Stimulated activated CD4-positive, alpha-beta T cell treated with anti-CD3 and anti-CD28 coated beads, Interleukin-12 subunit alpha, Interleukin-12 subunit beta, amount 100 ng/mL, for 4 hours (primary cell): Measurements from ENCODE around the gene GGCX.

Experiments used
- DNase-seq: peaks from one replicate; pipeline ENCODE4 v3.0.0-alpha.2; 2020

GGCX gene

DNA sequence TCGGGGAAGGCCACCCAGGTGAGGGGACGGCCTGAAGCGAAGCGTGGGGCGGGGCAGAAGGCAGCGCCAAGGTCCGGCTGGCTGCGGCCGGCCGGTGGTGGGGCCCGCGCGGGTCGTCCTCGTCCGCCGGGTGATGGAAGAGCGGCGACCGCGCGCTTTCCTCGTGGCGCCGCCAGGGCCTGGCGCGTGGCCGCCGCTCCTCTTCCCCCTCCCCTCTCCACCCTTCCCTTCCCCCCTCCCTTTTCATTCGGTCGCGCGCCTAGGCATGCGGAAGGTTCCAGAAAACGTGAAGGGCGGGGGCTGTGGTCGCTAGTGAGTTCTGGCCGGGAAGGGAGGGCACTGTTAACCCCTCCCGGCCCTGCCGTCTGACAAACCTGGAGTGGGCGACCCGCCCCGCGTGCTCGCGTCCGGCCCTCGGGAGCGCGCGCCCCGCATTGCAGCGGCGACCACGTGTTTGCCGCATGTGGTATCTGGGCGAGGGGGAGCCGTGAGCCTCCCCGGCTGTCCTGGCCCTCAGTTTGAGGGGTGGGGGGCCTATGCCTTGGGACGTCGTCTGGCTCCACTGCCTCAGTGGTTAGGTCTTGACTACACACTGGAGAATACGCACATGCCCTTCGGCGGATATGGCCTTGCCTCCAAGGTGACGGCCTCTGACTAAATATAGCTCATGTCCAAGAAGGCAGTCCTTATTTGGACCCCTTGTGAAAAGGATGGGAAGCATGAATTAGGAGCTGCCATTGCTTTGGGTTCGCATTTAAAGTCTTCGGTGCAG is 21.7 kb downstream of the GGCX start:
- DNase-seq = peak; percentile 76

DNA sequence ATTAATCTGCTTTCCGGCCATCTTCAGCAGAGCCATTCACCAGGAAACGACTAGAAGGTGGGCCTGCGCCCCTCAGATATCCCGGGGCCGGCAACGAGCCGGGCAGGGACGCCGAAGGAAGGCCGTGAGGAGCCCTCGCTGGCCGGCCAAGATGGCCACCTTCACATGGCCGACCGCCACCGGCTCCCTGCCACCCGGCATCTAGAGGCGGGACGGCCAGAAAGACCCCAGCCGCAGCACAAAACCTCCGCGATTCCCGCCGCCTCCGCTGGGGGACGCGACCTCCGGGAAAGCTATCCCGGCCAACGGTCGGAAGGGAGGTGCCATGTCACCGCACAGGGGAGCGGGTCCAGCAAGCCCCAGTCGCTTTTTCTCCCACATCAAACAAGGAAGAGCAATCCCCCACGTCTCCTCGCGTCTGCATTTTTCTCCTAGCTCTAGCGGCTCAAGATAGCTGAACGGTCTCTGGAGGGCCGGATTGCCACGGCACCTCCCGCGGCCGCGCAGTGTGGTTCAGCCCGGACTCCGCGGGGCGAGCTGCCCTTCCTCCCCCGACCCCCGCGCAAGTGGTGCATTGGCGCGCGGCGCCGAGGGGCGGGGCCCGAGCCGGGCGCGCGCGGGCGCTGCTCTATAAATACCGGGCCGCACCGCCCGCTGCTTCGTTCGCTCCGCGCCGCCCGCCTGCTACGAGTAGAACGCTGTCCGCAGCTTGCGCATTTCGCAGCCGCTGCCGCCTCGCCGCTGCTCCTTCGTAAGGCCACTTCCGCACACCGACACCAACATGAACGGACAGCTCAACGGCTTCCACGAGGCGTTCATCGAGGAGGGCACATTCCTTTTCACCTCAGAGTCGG is 22.6 kb downstream of the GGCX start, which contains the start of gene MAT2A:
Gene MAT2A (plus strand): TSS at position 662 of the 854 bp plus-strand sequence. CDS start 120 bp downstream, at position 782.
- peak; percentile 89 for DNase-seq

DNA sequence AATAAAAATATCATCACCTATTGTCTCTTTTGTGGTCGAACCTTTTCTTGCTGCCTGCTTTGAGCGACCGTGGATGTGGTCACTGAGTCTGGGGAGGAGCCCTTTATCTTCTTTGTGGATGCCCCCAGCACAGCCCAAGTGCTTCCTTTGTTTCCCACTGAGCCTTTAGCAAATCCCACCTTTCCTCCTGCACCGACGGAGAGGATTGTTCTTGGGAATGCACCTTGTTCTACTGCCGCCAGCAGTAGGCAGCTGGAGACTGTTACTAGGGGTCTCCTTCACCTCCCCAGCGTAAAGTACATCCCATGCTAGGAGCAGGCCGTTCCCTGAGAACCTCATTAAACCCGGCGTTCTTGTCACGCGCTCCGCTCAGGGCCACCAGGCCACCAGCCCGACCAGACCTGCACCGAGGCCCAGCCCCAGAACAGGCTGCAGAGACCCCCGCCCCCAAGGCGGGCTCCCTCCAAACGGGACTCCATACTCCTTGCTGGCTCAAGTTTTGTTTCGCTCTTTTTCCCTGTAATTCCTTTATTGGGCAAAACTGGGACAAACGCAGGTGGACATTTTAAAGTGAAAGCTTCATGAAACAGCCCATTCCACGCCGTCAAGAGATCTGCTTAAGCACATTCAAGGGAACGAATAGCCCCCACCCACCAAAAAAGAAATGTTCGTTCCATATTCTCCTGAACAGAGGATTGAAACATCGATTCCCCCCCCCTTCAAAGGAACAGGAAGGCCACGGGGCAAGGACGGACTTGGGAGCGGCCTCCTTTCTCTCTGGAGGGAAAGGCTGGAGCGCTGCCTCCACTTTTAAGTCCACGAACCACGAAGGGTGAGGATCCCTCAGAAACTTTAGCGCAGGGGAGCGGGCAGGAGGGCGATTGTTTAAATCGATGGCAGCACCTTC is 23.4 kb downstream of the GGCX start:
- DNase-seq = peak; percentile 38

DNA sequence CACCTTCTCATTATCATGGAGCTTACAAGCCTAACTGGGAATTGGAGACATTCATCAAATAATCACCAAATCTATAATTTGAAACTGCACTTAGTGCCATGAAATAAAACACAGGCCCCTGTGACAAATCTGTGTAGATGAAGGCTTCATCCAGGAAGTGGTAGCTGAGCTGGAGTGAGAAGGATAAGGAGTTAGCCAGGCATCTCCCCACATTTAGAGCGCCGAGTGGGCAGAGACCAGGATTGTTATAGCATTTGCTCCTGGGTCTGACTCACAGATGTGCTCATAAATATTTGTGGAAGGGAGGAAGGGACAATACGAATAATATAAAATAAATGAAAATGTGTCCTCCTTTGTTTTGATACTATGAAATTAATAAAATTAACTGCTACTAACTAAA is 24.8 kb downstream of the GGCX start:
- DNase-seq = no peak

DNA sequence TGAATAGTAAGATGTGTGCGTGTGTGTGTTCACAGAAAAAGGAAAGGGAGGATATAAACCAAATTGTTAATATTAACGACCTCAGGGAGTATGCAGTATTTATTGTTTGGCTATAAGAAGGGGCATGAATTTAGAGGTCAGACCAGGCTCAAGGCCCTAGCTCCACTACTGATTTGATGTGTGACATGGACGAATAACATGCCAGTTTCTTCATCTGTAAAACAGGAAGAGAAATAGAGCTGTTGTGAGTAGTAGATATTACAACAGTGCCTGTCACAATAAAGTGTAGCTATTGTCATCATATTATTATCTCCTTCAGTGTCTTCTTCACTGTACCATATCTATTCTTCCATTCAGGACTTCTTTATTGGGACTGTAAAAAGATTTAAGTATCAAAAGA is 26.4 kb downstream of the GGCX start:
- no peak for DNase-seq

DNA sequence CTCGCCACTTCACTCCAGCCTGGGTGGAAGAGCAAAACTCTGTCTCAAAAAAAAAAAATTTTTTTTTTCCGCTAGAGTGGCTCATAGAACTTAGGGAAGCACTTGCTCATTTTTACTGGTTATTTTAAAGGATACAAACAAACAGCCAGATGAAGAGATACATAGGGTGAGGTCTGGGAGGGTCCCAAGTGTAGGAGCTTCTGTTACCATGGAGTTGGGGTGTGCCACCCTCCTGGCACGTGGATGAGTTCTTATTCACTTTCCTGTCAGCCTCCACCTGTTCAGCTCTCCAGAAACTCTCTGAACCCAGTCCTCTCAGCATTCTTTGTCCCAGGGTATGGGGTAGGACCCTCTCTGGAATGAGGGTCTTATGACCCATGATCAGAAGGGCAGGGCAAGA is 27.2 kb downstream of the GGCX start:
- no peak for DNase-seq

DNA sequence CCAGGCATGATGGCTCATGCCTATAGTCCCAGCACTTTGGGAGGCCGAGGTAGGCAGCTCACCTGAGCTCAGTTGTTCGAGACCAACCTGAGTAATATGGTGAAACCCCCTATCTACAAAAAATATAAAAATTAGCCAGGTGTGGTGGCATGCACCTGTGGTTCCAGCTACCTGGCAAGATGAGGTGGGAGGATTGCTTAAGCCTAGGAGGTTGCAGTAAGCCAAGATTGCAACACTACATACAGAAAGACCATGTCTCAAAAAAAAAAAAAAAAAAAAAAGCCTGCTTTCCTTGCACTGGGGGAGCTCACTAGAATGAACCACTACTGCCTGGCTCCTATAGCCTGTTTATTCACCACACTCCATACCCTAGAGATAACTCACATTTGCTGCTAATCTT is 29.7 kb downstream of the GGCX start:
- DNase-seq = no peak

DNA sequence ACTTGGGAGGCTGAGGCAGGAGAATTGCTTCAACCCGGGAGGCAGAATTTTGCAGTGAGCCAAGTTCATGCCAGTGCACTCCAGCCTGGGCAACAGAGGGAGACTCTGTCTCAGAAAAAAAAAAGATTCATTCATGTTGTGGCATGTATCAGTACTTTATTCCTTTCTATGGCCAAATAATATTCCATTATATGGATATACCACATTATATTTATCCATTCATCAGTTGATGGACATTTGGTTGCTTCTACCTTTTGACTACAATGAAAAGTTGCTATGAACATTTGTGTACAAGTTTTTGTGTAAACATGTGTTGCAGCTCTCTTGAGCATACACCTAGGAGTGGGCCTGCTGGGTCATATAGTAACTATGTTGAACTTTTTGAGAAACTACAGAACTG is 31.5 kb downstream of the GGCX start:
- DNase-seq = no peak

DNA sequence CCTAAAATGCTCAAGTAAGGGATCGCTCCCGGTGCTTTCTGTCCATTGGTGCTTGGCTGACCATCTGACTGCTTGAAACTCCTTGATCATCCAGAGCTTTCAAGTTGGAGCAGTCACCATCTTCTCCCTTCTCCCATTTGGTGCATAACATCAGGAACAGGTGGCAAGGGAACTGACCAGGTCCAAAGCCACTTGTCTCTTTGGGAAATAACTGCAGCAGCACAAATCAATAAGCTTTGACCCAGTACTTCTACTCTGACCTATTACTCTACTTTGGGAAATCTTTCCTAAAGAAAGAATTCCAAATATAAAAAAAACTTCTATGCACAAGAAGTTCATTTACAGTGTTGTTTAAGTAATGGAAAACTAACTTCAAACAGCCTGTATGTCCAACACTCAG is 32.9 kb downstream of the GGCX start:
- no peak for DNase-seq

DNA sequence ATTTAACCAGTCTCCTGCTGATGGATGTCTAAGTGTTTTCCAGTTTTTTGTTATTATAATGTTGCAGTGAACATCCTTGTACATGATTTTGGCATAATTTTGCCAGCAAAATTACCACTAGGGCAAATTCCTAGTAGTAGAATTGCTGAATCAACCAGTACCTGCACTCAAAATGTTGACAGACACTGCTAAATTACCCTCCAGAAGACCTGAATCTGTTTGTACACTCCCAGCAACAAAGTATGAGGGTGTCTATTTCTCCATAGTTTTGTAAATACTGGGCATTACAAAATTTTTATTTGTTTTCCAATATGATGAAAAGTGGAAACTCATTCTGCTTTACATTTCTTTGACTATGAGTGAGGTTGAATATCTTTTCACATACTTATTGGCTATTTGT is 33.5 kb downstream of the GGCX start:
- DNase-seq = no peak

DNA sequence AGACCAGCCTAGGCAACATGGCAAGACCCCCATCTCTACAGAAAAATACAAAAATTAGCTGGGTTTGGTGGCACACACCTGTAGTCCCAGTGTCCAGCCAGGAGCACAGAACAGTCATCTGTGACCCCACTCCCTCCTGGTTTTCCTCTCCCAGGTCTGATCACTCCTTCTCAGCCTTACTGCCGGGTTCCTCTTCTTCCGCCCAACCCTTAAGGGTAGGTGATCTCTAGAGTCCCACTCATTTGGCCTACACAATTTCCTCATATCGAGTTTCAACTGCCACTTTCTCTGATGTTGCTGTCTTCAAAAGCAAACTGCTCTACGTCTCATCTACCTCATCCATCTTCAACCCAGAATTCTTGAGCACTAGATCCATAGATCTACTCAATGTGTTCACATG is 35.7 kb downstream of the GGCX start:
- no peak for DNase-seq

DNA sequence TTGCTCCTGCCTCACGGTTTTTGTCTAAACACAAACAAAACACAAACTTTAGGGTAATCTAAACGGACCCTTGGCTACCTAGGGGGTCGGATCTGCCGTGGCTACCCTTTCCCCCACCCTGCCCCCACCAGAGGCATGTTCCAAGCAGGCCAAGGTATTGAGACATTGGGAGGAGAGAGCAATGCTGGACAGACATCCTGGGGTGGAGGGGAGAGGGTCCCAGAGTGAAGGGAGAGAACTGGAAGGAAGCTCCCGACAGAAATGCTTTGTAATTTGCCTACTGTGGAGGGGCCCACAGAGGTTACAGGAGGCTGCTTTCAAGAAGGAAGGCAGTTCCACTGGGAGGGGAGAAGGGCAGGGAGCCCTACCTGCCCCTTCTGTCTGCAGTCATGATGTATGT is 36.3 kb downstream of the GGCX start:
- DNase-seq = no peak

DNA sequence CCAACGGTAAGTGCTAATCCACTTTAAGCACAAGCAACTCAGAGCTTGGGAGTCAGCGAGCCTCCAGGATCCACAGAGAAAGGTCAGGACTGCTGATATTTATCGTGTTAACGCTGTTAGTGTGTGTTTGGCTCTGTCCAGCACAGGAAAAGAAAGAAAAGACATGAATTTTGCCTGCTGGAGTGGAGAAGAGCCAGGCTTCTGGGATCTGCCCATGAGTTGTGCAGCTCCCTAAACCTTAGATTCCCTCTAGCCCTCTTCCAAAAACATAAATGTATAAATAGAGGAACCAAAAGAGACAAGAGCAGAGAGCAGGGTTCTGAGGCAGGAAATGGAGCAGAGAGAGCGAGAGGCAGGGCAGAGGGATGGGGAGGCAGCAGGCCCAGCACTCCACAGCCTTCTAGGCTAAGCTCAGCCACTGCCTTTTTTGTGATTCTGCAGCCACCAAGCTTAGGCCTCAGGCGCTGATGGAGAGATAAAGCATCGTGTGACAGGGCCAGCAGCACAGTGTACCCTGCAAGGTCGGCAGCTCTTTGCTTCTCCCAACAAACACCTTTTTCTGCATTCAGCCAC is 36.9 kb downstream of the GGCX start:
- no peak for DNase-seq

DNA sequence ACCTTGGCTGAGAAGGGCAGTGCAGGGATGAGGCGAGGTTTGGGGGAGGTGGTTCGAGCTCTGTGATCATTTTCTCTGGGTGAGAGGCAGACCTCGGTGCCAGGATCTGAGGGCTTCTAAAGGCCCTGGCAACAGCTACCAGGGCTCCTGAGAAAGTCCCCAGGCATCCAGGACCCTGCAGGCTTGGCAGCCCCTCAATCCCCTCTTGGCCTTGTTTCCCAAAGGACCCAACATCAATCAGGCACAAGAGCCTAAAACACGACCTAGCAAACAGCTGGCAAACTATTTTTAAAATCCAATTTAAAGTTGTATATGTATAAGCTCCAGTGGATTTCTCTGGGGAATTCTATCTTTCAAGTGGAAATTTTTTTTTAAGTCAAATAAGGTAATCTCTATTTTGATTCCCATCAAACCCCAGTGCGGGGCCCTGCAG is 37.4 kb downstream of the GGCX start:
- no peak for DNase-seq

DNA sequence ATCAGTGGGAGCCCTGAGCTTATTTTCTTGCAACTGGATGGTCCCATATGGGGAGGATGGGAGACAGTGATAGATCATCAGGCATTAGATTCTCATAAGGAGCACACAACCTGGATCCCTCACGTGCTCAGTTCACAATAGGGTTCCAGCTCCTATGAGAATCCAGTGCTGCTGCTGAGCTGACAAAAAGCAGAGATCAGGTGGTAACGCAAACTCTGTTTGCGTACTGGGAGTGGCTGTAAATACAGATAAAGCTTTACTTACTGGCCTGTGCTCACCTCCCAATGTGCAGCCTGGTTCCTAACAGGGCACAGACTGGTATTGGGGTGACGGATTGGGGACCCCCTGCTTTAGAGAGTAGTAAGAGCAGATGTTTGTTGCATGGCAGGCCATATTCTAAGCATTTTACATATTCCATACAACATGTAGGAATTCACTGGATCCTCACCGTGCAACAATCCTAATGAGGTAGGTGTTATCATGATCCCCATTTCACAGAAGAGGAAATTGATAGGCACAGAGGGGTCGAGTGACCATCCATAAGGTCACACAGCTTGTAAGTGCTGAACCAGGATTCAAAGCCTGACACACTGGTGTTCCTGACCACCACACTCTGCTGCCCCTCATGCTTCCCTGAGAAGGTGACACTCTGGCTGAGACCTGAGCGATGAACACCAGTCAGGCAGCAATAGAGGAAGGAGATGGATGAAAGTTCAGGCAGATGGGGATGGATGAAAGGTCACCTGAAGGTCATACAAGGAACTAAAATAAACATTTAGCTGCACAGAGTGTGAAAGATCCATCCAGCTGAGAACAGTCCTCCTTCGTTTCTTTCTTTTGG is 38.0 kb downstream of the GGCX start:
- no peak for DNase-seq

DNA sequence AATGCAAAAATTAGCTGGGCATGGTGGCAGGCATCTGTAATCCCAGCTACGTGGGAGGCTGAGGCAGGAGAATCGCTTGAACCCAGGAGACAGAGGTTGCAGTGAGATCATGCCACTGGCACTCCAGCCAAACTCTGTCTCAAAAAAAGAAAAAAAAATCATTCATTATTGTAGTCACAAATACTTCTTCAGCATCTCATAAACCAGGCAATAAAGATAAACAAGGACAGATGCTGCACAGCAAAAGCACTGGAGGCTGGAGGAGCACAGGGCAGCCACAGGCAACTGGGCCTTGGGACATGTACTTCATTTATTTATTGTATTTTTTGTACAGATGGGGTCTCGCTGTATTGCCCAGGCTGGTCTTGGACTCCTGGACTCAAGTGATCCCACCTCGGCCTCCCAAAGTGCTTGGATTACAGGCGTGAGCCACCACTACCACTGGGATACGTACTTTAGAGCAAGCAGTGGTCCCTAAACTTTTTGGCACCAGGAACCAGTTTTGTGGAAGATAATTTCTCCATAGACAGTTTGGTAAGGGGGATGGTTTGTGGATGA is 39.1 kb downstream of the GGCX start:
- DNase-seq = no peak

DNA sequence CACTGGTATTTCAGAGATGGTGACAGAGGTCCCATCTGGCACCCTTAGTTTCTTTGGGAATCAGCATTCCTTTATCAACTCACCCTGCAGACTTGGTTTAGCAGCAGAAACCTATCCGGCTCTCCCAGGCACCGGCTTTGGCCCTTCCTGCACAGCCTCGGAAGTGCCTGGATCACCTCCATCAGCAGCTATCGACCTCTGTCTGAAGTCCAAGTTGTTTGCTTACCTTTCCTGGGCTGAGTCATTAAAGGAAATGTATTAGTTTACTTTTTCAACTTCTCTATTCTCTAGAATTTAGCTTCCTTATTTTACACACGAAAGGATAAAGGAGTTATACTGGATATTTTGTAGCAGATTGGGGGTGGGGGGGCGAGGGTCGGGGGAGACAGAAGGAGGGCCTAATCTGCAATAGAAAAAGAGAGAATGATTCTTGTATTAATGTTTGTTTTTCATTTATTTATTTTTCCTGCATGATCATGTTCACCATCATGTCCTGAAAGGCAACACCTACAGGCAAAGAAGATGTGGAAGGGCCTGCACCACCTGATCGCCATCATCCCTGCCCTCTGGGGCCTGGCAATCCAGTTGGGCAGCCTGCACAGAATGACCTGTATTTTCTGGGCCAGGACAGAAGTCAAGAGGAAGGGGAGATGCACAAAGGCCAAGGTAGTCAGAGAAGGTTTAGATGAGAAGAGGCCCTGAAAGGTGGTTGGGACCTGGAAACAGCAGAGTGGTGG is 44.5 kb downstream of the GGCX start:
- DNase-seq = no peak

DNA sequence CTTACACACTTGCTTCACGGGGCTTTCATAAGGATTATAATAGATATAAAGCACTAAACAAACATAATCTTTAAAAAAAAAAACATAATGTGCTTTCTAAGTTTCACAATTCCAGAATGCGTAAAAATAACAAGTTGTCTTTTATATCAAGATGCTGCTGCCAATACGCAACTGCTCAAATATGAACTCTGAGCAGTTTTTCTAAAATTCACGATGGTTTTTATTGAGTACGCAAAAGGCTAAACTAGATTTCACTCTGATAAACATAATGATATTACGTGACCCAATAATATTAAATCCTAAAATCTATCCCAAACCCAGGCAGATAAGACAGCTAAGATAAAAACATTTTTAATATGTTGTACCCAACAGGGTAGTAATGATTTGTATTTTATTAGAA is 47.0 kb downstream of the GGCX start:
- DNase-seq = no peak

DNA sequence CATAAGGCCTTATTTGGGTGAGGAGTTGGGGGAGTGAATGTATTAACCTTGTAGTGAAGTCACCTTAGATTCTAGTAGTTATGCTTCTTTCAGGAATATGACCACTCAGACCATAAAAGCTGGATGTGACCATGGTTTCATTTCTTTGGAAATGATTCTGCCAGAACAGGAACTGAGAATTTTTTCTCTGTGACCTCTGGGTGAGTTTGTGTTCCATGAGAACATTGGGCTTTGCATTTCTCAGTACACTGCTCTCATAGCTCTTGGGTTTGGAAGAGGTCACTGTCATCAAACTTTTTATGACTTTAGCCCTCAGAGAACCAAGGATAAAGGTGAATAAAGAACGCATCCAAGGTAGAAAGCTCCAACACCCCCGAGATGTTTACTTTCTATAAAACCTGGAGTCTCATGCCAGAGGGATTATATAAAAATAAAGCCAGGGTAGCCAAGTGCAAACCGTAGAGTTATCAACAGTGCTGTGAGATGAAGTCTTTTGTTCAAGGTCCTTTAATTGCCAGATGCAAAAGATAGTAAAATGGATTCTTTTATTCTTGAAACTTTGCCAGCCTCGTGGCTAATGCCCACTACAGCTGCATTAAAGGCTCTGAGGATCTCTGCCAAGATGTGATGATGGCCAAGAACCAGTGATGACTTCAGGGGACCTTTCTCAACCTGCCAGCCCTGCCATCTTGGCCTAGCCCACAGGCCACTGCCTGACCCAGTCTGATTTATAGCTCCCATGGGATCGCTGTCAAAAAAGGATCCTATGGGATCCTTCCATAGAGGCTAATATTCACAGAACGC is 50.1 kb downstream of the GGCX start:
- no peak for DNase-seq

DNA sequence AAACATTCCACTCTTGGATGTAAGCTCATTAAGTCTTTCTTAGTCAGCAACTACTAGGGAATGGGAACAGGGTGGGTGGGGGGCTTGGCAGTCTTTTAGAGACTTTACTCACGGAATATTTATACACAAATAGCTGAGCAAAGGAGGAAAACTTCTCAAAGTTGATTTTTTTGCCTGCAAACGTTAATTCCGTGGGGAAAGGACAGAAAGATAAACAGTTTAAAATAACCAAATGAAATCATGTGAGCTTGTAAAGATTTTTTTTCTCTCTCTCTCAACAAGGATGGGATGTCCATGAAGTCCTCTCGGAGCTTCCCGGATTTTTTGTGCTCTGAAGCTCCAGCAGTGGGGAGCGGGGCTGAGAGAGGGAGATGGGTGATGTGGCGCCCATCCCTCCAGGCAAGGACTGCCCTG is 54.5 kb downstream of the GGCX start:
- DNase-seq = no peak
